EH (cell line): ENCODE results near the gene ANO2.

Experiments used
- DNase-seq: peaks from one replicate; pipeline ENCODE4 v3.0.0-alpha.2; 2015; ENCODE audit warnings: low read depth

ANO2 gene

DNA sequence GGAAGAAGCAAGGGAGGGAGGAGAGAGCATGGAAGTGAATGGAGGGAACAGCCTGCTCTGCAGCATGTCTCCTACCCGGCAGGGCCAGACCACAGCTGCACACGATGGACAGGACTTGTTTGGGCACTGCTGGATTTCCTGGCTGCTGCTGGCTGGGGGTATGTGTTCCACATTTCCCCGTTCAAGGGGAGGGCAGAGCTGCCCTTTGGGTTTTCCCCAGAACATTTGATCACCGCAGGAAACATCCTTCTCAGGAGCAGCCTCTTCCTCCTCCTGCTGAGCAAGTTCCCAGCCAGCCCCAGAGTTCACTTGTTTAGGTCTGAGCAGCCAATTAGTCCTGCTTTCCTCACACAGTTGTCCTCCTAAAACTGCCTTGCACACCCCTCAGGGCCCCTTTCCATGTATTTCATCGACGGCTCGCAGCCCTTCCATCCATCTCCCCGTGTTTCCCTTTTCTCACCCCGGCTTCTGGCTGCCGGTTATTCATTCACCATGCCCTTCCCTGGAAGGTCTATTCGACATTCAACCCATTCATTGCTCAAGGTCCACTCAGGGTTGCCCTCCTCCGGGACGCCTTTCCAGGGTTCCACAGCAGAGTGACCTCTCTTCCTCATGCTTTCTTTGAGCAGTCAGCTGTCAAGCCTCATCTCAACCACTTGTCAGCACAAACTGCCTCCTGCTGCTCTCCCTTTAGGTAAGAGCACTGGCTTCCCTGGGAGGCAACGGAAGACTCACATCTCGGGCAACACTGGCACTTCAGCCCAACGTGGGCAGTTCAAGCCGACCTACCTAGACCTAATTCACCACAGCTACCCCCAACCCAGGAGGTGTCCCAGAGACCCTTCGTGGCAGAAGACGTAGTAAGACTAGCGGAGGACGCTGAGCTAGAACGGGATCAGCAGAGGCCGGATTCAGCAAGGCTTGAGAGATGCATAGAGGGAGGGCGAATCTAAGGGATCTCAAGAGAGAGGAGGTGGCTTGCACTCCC, 20.1 kb upstream of the ANO2 start:
- DNase-seq: no peak

- no peak for DNase-seq
These were observed 18.5 kb upstream of the ANO2 start for GRCh38 chr12:5963515-5963914.

- DNase-seq: no peak
These were observed 15.7 kb upstream of the ANO2 start for GRCh38 chr12:5960783-5961182.

GRCh38 chr12:5956987-5957386, 11.9 kb upstream of the ANO2 start:
- no peak for DNase-seq

DNA sequence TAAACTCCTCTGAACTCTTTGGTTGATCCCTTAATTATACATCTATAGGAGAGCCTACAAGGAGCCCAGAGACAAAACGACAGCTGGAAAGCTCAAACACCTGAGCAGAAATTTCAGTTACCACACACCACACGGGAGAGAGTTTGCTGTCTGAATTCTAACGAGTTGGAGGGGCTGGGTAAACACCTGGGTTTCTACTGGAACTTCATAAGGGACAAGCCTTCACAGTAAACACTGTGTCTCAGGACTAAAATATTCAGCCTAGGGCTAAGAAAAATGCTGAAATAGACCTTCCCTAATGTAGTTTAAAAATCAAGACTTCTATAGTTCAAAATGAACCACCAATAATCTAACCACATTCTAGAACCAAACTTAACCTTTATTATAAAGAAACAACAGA, 9.6 kb upstream of the ANO2 start:
- DNase-seq: no peak

DNA sequence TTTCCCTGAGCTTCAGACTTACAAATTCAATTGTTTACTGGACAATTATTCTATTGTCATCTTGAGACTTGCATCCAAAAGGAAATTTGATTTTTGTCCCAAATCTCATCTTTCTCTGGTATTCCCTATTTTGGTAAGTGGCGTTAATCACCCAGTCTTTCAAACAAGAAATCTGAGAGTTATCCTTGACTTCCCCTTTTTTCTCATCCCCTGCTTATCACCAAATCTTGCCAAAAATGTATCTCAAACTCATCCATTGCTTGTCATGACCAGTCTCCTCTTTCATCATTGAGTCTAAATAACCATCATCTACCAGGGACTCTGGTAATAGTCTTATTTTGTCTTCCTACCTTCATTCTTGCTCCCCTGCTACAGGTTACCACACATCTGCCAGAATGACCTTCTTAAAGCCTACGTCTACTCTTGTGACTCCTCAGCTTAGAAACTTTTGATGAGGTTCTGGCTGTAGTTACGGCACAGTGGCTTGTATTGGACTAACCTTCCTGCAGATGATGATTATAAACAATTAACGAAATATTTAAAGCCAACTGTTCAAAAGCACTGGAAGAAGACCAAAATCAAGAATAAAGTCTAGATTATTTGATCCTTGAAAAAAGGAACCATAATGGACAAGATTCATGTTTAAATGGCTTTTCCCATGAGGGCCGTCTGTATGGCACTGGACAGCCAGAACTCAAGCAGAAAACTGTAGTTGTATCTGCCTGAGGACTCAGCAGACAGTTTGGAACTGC, 9.0 kb upstream of the ANO2 start:
- no peak for DNase-seq

GRCh38 chr12:5952031-5952430, 7.0 kb upstream of the ANO2 start:
- DNase-seq: no peak

DNA sequence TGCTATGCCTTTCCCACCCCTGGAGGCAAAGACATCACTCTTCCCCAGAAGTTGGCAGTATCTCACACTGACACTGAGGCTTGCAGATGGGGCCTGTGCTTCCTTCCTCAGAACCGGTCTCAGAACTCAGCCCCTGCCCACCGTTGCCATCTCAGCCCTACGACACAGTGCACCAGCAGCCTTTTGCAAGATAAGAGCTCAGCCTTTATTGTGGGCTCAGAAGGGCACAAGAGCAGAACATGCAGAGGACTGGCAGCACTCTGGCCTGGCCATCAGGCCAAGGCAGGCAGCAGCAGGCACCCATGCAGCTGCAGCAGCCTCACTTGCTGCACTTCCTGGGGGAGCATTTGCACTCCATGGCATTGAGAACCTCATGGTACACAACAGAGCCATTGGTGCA, 3.6 kb upstream of the ANO2 start:
- no peak for DNase-seq

DNA sequence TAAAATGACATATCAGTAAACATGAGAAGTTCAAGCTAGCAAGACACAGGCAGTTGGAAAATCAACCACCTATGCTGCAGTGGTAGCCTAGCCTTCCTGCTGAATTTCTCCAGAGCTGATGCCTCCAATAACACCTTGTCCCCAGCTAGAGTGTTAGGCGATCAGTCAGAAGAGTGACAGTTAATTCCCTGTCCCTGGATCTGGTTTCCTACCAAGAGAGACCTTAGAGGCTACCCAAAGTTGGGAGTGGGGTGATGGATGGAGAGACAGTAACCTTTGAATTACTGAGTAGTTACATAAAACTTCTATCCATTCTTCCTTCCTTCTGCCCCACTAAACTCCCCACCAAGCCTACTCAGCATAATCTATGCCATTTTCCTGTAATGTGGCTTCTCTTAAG, 1.9 kb upstream of the ANO2 start:
- no peak for DNase-seq

- DNase-seq: no peak
These were observed 1.3 kb upstream of the ANO2 start for GRCh38 chr12:5946388-5946787.

GRCh38 chr12:5944688-5945070, 380 bp downstream of the ANO2 start:
- no peak for DNase-seq

GRCh38 chr12:5944053-5944452, 1.0 kb downstream of the ANO2 start:
- DNase-seq: no peak

GRCh38 chr12:5941907-5942306, 3.2 kb downstream of the ANO2 start:
- DNase-seq: no peak

- no peak for DNase-seq
These were observed 17.1 kb downstream of the ANO2 start for GRCh38 chr12:5927732-5928516.

GRCh38 chr12:5925646-5926045, 19.4 kb downstream of the ANO2 start:
- DNase-seq: no peak

DNA sequence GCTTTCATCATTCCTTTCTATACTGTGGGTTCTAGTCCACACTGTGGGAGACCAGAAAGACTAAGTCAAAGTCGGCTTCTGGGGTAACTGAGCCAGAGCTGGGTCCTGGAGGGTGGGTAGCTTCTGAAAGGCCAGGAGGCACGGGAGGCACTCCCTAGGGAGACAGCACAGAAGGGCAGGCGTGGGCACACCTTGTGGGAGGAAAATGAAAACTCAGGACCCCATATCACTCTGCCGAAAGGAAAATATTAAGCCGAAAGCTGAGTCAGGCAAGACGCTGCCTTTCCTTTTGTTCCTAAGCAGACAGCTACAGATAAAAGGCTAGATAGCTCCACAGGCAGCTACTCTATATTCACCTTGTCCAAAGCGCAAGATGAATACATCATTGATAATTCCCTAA, 20.7 kb downstream of the ANO2 start:
- no peak for DNase-seq

- DNase-seq: no peak
These were observed 21.3 kb downstream of the ANO2 start for GRCh38 chr12:5923751-5924150.

DNA sequence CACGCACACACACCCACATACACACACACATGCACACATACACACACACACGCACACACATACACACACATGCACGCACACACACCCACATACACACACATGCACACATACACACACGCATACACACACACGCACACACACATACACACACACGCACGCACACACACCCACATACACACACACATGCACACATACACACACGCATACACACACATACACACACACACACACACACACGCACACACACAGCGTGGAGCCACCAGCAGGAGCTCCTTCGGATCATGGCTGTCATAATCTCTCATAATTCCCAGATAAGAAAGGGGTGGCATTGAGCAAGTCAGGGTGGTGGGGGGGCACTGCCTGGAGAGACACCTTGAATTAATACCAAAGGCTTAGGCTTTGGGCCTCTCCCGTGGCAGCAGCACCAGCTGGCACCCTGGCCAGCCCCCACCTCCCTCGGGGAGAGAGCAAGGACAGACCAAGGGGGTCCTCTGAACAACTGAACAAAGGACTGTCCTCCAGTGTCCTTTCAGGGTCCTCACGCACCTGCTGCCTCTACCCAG, 21.9 kb downstream of the ANO2 start:
- DNase-seq: no peak

DNA sequence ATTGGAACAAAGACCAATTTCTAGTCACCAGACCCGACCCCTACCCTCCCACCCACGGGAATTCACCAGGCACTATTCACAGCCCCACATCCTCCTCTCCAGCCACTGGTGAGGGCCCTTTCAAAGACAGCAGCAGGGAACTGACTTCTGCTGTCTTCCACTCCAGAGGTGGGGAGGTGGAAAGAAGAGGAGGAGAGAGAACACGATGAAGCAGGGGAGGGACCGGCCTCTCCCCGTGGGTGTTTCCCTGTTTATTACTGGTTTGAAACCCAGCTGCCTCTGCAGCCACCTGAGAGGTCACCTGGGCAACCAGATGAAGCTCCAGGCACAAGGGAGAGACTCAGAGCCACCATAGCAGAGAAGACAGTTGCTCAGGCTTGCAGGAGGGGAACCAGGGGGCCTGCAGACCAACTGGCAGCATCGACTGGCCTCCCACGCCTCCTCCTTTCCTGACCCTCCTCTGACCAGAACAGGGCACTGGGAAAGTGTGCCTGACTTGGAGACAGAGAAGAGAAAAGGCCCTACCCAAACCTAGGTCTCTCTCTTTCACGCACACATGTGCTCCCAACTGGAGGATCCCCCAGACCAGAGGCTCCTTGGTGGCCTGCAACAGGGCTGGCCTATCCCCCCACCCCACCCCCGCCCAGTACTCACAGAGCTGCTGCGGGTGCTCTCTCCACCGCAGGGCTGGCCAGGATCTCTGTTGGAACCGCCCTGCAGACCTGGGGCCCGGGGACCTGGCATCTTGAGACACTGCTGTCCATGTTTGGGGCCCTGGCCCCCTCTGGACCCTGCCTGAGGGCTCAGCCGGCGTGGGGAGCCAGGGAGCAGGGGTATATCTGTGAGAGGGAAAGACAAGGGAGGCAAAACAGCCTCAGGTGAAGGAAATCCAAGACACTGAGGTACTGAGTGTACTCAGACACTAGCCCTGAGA, 22.8 kb downstream of the ANO2 start:
- no peak for DNase-seq

DNA sequence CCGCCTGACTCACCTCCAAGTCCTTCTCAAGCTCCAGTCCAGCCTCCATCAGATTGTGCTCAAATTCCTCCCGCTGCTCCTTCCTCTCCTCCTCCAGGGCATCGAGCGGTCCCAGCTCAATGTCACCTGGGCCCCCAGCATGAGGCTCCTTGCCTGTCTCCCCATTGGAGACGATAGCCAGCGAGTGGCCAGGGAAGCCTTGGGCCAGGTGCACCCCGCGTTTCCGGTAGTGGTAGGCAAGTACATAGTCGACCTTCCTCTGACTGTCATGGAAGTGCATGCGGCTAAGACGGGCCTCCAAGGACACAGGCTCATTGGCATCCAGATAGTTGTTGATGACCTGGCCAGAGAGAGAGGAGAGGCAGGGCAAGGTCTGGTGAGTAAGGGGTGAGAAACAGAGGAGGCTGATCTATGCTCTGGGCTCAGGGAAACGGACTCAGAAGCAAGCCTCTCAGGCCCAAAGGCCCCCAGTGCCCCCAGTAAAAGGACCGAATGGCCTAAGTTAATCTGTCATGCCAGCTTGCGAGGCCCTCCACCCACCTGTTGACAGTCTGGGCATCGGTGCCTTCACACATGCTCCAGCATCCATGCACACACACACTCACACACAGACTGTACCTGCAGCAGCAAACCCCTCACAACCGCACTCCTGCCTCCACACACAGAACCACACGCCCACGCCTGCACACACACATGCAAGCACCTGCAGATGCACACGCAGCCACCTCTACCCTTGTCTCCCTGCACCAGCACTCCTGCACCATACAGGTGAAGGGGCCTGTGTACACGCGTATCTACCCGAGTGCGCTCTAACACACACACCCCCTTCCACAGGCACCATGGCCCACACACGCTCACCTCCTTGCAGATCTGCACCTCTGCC, 23.8 kb downstream of the ANO2 start:
- DNase-seq: no peak
